HG03159 (cell line): ENCODE data around the gene PLXNB3.
"Not testable (repeated sequence)": the region's sequence is repeated elsewhere in the genome, so short reads cannot be mapped to it uniquely, and the experiment has no call there.

ENCODE experiments used
- ATAC-seq: cut with Tn5 transposase; IDR thresholded peaks from one replicate; pipeline ENCODE4 v1.9.1; 2021; ENCODE audit warnings: mild to moderate bottlenecking, moderate library complexity; ENCODE audit not compliant: unreplicated experiment

Gene PLXNB3

GRCh38 chrX:153806999-153807575, 43.0 kb downstream of the PLXNB3 start:
- no peak for ATAC-seq

DNA sequence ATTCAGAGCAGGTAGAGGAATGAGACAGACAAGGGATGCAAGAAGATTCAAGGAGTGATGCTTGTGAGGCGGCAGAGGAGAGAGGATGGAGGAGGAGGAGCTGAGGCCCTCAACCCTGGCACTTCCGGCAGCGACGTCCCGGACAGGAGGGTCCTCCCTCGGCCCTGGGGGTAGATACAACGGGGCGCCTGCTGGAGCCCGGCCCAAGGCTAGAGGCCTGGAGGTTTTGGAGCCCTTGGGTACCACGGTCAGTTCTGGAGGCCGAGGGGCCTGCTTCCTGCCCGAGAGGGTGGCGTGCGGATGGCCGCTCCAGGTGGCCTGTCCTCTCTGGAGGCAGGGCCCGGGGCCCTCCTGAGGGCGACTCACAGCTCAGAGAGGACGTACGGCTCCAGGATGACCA, 43.9 kb downstream of the PLXNB3 start:
- ATAC-seq: no peak

DNA sequence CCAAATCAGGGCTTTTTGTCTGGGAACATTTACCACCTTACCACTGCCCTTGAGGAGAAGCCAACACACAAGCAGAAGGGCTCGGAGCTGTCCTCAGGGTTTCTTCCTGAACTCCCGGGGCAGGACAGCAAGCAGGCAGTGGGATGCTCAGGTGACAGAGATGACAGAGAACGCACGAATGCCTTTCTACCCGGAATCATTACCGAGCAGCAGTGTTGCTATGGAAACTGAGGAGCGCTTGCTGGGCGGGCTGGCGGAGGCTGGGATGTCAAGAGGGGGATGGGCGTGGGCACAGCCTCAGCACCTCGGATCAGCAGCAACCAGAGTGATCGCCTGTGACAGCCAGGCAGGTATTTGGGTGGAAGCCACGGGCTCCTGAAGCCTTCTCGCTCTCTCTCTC, 48.2 kb downstream of the PLXNB3 start:
- ATAC-seq: no peak

DNA sequence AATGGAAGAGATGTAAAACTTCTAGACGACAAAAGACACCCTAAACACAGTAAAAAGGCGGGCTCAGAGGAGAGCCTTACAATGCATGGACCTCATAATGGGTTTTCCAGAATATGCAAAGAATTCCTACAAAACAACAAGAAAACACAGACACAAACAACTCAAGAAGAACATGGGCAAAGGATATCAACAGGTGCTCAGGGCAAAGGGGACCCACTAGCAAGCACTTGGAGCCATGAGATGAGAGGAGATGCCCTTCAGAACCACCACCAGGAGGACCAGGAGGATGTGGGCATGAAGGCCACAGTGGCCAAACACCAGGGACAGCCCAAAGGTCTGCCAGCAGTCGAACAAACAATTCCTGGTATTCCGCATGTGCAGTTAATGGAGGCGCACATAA, 49.1 kb downstream of the PLXNB3 start:
- no peak for ATAC-seq

- no peak for ATAC-seq
These were observed 50.7 kb downstream of the PLXNB3 start for GRCh38 chrX:153814591-153815315.

- ATAC-seq: no peak
These were observed 53.0 kb downstream of the PLXNB3 start for GRCh38 chrX:153816831-153817690.

- not testable (repeated sequence) for ATAC-seq
These were observed 54.0 kb downstream of the PLXNB3 start for GRCh38 chrX:153818064-153818463.

DNA sequence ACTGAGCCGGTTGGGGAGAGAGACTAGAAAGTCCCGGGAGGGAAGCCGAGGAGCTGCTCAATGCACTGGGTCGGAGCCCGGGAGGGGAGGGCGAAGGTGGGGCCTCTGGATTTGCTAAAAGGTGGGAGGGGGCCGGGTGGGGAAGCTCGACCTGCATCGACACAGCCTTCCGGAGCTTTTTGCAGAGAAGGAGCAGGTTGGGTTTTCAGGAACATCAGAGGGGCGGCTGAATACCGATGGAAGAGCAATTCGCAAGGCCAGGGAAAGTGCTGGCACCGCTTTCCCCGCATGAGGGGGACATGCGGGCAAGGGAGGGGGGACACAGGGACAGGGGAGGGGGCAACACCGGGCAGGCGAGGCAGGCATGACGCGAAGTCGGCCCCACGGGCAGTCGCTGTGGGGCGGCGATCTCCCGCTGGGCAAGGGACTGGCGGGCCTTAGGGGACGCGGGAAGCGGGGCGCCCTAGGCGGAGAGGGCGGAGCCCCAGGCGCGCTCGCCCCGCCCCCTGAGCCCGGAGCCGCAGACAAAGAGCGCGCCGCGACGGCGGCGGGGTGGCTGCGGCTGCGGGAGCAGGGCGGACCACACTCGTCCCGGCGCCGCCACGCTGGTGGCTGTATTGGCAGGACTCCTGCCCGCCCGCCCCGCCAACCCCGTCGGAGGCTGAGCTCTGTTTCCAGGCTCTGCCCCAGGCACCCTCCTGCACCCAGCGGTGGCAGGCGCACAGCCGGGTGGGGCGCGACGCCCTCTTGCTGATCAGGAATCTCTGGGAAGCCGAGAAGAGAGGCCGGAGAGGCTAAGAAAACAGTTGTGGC, 54.7 kb downstream of the PLXNB3 start:
- no peak for ATAC-seq

GRCh38 chrX:153819384-153820040, 55.5 kb downstream of the PLXNB3 start:
- ATAC-seq: no peak

DNA sequence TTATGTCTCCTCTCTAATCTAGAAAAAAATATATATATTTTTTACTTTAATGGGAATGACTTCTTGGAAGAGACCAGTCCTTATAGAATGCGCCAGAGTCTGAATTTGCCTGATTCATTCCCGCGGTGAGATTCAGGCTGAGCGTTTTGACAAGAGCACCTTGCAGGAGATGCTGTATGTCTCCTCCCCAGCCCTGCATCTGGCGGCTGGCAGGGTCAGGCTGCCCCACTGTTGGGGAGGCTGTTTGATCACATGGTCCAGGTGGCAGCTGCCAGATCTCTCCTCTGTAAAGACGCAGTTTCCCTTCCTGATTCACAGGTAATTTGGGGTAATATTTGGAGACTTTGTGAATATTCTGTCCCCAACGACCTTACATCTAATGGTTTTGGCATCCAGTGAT, 56.6 kb downstream of the PLXNB3 start:
- no peak for ATAC-seq

GRCh38 chrX:153821066-153821465, 57.0 kb downstream of the PLXNB3 start:
- ATAC-seq: no peak

GRCh38 chrX:153824348-153824747, 60.3 kb downstream of the PLXNB3 start:
- no peak for ATAC-seq

DNA sequence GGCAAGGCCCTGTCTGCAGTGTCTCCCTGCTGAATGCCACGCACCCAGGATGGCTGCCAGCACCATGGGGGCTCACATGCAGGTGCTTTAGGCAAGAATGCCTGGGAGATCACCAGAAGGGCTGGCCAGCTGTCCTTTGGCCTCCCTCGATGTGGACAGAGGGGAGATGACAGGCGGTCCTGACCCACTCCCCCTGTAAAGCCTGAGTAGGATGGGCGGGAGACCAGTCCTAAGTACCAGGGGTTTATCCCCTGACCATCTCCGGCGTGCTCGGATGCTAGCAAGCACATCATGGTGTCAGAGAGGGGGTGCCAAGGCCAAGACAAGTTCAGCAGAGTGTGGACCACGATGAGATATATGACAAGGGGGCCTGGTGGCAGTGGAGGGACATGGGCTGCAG, 61.0 kb downstream of the PLXNB3 start:
- ATAC-seq: no peak
